ENCODE results near the gene F10. TPM values are rescaled to one million over a fixed set of nuclear protein-coding genes. Genes with fewer than 3 reads are reported as not detected.

The F10 gene
- total and polyA plus RNA-seq, 2 donors (not counting 3 experiments of a cell fraction or from before 2014, with no cell fraction given): 0.25 TPM; not detected in 1

- CTCF ChIA-PET: interaction anchor here (0.9 to 2.3 kb wide), 4 partner anchors 7 to 27 kb away, joined by 3 to 9 read pairs (median 6); no protein-coding TSS in a partner anchor
Observed at GRCh38 chr13:113179374-113180230, 57.0 kb downstream of the F10 start.

More at GRCh38 chr13:113179374-113180230, 57.0 kb downstream of the F10 start:
- Histone ChIP-seq H3K9me1 (replicated peaks; ENCODE audit: control insufficient read depth, extremely low read depth, insufficient read depth, low read length) (no peaks in the 10 kb centered on the region), H3K36me3 (ENCODE audit: control insufficient read depth in 2 of 2, extremely low read depth in 1 of 2, insufficient read depth in 2 of 2, low read length in 2 of 2) (peaks cover 16 to 23% of the 10 kb centered on the region in 2 experiments), H3K9ac (replicated peaks; ENCODE audit: extremely low read depth, insufficient read depth, low read length) (no peak overlapping the region), H3K79me2 (ENCODE audit: control insufficient read depth, insufficient read depth, low read length) (no peaks in the 10 kb centered on the region), H3K4me1 (ENCODE audit: control insufficient read depth, extremely low read depth, insufficient read depth, low read length) (peaks cover 26% of the 10 kb centered on the region), H3K27ac (ENCODE audit: insufficient read depth, low read depth, low read length) (no peak overlapping the region), H3K4me2 (ENCODE audit: insufficient read depth, low read length) (no peak overlapping the region), H3K27me3 (ENCODE audit: control insufficient read depth in 2 of 2, insufficient read depth in 2 of 2, low read length in 2 of 2) (no peaks in the 10 kb centered on the region), H3K9me3 (replicated peaks; ENCODE audit: control insufficient read depth, insufficient read depth, low read length) (no peaks in the 10 kb centered on the region), H3K4me3 (replicated peaks in 1 of 3; ENCODE audit: insufficient read depth in 1 of 3, low read depth in 1 of 3, low read length in 3 of 3) (no peak overlapping the region), H2AFZ (ENCODE audit: low read depth, low read length) (no peak overlapping the region), H4K20me1 (replicated peaks; ENCODE audit: control insufficient read depth, extremely low read depth, insufficient read depth, low read length) (no peaks in the 10 kb centered on the region)
- no TSS peak for BruUV-seq (replicated peaks)
- POLR2A ChIA-PET: no interaction called here
- intact Hi-C loops (cut with micrococcal nuclease) (no loop called here), dilution Hi-C loops (cut with MboI; ENCODE audit: extremely low pct_ligation_motif_present, low sequenced_read_pairs) (no loop called here)
- TF ChIP-seq POLR2A (IDR thresholded peaks at IDR 0.05; ENCODE audit: low read depth, low read length) (no peak), MAX (IDR thresholded peaks at IDR 0.05; ENCODE audit: insufficient read depth, insufficient read length) (no peak), CTCF (IDR thresholded peaks at IDR 0.05; ENCODE audit: extremely low read depth in 1 of 2, insufficient read depth in 1 of 2, low read depth in 1 of 2, low read length in 2 of 2) (no peak), JUN (IDR thresholded peaks at IDR 0.05; ENCODE audit: borderline replicate concordance, insufficient read depth, insufficient read length, low read depth) (no peak), EZH2 (IDR thresholded peaks at IDR 0.05; ENCODE audit: borderline replicate concordance, low read depth, low read length, severe bottlenecking) (no peak), POLR2AphosphoS5 (IDR thresholded peaks at IDR 0.05; ENCODE audit: insufficient read depth, low read depth, low read length) (no peak), FOS (IDR thresholded peaks at IDR 0.05; ENCODE audit: borderline replicate concordance, insufficient read depth, low read length) (no peak), GATA2 (IDR thresholded peaks at IDR 0.05; ENCODE audit: insufficient read depth, insufficient read length, low read depth, low read length) (no peak), MYC (IDR thresholded peaks at IDR 0.05; ENCODE audit: low read depth, low read length) (no peak)
- no peak for FAIRE-seq
- DNase-seq (ENCODE audit: low read depth, low spot score): no peak

All from endothelial cell of umbilical vein (primary cell).